Nucleus accumbens (tissue), 56 donors: ENCODE results near the gene UBAP1L.
"Not testable (repeated sequence)": the region's sequence is repeated elsewhere in the genome, so short reads cannot be mapped to it uniquely, and the experiment has no call there.

Experiments used
- DNase-seq, 56 donors: peaks; one replicate each; lab custom pipeline; 2025; lab: John Stamatoyannopoulos, UW

The UBAP1L gene

DNA sequence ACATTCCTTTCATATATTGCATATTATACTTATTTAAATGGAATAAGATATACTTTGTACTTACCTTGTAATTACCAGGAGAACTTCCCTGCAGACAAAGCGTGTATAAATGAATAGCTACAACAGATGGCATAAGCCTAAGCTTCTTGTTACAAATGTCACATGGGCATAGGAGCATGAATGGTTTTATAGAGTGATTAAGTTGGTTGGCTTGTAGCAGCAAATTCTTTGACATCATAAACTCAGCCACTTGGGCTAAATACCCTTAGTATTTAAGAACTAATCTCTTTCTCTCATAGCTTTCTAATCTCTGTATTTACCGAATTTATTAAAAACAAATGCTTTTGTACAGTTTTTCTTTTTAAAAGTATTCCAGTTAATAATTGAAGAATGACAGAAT is at the start of gene UBAP1L:
UBAP1L (minus strand) TSS at position 115 of the 400 bp plus-strand sequence. CDS start 8,985 bp downstream, outside the sequence.
- DNase-seq = no peak

DNA sequence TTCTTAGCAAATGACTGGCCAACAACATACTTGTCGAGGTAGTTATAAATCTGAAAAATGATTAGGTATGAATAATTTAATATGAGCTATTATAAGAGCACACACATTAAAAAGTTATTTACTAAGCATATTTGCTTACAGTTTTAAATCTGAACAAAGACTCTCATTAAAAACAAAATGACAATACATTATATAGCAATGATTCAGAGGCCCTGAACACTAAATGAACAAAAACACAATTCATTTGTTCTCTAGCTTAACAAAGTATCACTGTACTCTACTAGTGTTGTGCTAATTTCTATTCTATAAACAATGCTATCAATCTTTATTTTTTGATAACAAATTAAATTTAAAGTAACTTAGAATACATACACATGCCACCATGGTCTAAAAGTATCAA is 49.1 kb upstream of the UBAP1L start:
- DNase-seq = no peak

DNA sequence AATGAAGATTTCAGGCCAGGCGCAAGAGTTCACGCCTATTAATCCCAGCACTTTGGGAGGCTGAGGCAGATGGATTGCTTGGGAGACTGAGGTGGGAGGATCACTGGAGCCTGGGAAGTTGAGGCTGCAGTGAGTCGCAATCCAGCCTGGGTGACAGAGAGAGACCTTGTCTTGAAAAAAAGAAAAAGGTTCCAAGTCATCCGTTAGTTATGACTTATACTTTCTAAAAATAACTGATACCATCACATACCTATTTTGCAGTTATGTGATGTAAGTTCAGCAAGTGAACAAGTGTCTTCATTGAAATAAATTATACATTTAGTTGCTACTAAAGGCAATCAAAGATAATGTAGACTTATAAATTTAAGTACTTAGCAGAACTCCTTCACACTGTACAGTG is 48.0 kb upstream of the UBAP1L start:
- no peak for DNase-seq

DNA sequence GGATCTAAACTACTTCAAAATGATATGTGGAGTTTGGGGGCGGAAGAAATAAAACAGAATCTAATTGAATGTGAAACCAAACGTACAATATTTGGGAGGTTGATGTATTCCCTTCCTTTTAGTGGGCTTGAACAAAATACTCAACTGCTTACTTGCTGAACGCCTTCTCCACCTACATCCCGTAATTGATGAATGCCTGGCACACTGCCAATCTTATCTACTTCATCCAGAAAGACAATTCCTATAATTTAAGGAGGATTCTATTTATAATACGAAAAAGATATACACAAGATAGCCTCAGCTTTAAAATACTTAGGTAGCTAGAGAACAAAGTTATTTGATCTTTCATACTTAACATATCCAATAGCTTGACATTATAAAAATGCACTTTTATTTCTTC is 41.7 kb upstream of the UBAP1L start:
- no peak for DNase-seq

DNA sequence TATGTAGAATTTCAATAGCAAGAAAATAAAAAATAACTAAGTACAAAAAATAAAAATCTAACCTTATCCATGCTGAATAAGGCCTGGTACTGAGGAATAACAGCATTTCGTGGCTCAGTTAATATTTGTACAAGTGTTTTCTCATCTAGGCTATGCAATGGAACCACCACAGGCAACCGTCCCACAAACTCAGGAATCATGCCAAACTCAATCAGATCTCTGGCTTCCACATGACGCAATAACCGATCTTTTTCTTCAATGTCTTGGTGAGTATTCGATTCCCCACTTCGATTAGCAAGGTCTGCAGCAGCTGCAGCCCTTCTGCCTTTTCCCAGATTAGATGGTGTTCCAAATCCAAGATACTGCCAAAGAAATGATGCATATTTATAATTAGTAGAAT is 39.7 kb upstream of the UBAP1L start:
- DNase-seq = no peak

DNA sequence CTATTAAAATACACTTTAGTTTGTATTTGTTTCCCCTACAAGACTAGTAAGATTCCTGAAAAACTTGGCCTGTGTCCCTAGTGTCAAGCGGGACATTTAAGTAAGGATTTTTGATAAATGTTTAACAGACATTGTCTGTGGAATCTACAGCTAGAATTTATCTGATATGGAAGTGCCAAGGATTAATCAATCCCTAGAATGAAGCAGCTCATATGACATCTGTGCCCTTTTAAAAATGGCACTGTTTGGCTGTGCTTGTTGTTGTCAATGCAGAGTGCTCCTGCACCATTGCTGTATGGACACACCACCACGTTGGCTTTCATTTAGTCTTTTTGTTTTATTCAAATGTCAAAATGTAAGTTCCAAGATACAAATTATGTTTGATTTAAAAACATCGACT is 32.9 kb upstream of the UBAP1L start:
- DNase-seq = no peak

DNA sequence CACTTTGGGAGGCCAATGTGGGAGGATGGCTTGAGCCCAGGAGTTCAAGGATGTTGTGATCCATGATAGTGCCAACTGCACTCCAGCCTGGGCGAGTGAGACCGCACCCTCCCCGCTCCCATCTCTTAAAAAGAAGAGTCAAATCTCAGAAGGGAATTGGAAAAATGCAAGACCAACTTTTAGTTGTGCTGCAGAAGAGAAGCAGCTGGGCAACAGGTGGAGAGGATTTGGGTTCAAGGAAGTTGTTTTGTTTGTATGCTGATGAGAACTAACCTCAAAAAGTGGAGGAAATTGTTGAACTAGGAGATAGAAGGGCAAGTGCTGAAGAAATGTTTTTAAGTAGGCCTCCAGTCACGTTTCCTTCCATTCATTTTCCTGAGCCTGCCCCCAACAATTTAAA is 31.4 kb upstream of the UBAP1L start:
- no peak for DNase-seq

DNA sequence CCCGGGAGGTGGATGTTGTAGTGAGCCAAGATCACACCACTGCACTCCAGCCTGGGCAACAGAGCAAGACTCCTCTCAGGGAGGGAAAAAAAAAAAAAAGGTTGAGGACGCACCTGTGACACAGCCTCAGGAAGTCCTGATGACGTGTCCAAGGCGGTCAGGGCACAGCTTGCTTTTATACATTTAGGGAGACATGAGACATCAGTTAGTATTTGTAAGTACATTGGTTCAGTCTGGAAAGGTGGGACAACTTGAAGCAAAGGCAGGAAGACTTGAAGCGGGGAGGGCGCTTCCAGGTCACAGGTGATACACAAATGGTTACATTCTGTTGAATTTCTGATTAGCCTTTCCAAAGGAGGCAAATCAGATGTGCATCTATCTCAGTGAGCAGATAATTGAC is 23.6 kb upstream of the UBAP1L start:
- not testable (repeated sequence) for DNase-seq

DNA sequence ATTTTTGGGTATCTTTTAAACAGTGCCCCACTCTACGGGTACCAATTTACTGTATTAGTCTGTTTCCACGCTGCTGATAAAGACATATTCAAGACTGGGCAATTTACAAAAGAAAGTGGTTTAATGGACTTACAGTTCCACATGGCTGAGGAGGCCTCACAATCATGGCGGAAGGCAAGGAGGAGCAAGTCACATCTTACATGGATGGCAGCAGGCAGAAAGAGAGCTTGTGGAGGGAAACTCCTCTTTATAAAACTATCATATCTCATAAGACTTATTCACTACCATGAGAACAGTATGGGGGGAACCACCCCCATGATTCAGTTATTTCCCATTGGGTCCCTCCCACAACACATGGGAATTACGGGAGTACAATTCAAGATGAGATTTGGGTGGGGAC is 22.9 kb upstream of the UBAP1L start:
- DNase-seq = not testable (repeated sequence)

DNA sequence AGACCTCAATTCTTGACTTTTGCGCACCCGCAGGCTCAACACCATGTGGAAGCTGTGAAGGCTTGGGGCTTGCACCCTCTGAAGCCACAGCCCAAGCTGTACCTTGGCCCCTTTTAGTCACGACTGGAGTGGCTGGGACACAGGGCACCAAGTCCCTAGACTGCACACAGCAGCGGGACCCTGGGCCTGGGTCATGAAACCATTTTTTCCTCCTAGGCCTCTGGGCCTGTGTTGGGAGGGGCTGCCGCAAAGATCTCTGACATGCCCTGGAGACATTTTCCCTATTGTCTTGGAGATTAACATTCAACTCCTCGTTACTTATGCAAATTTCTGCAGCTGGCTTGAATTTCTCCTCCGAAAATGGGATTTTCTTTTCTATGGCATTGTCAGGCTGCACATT is 22.1 kb upstream of the UBAP1L start:
- not testable (repeated sequence) for DNase-seq

DNA sequence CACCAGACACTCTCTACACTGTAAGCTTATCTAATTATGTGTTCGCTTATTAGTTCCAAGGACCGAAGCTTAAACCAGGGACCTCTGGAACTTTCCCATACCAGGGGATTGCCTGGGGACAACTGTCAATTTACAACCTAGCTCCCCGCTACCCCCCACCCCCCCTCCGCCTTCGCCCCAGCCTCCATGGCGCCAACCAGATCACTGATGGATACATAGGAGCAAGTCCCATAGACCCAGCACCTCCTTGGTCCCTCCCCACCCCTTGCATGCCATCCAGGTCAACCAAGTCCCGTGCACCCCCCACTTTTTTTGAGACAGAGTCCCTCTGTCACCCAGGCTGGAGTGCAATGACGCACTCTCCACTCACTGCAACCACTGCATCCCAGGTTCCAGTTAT is 19.5 kb upstream of the UBAP1L start:
- no peak for DNase-seq

DNA sequence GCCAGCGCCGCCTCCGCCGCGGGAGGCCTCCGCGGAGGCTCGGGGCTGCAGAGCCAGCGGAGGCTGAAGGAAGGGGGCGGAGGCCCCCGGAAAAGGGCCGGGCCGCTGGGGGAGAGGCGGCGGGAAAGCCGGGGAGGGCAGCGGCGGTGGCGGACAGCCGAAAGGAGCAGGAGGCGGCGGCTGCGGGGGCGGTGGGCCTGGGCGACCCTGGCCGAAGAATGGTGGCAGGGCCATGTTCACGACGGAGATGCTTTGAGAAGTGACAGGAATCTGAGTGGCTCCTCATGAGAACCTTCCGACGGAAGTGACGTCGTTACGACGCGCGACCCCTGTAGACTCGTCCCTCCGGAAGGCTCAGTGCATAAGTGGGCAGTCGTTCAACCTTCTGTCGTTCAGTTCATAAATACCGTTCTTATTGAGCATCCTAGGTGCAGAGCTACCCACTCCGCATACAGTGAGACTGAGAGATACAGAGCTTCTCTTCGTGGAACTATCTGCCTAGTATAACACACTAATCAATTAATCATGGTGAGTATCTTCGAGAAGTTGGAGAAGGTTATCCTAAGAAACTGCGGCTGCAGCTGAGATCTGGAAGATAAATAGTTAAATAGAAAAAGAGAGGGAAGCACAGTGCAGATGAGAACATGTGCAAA is 18.7 kb upstream of the UBAP1L start, which contains the start of gene PDCD7:
PDCD7 (minus strand) TSS at position 261 of the 653 bp plus-strand sequence; CDS start at position 234, 27 bp downstream.
- peak in 55 of 56 donors; percentile 48 to 96 (median 84) for DNase-seq

DNA sequence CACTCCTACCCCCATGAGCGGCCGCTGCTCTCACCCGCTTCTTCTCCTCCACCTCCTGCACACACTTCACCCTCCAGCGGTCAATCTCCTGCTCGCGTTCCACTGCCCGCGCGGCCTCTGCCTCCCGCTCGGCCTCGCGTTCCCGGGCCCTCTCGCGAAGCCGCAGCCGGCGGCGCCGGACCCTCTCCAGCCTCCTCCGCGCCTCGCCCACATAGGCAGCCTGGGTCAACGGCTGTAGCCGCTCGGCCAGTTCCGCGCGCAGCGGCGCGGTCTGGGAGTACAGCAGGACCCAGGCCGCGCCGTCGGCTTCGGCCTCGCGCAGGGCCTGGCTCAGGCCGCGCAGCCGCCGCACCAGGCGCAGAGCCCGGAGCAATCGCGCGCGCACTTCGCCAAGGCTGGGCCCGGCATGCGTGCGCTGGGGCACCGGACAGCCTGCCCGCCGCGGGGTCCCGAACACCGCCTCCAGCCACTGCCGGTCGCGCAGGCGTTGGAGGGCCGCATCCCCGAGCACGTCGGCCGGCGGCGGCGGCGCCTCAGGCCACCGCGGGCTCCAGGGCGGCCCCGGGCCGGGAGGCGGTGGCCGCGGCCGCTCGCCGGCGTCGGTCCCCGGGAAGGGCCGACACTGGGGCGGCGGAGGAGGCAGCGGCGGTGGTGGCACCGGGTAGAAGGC is 18.0 kb upstream of the UBAP1L start:
- DNase-seq = peak in 14 of 56 donors; percentile 5 to 36 (median 22)

DNA sequence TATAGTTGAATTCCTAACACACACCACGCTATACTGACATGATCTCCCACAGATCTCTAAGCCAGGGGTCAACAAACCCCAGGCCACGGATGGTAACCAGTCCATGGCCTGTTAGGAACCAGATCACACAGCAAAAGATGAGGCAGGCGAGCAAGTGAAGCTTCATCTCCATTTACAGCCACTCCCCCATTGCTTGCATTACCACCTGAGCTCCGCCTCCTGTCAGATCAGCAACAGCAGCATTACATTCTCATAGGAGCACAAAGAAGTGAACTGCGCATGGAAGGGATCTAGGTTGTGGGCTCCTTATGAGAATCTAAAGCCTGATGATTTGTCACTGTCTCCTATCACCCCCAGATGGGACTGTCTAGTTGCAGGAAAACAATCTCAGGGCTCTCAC is 15.9 kb upstream of the UBAP1L start:
- no peak for DNase-seq

DNA sequence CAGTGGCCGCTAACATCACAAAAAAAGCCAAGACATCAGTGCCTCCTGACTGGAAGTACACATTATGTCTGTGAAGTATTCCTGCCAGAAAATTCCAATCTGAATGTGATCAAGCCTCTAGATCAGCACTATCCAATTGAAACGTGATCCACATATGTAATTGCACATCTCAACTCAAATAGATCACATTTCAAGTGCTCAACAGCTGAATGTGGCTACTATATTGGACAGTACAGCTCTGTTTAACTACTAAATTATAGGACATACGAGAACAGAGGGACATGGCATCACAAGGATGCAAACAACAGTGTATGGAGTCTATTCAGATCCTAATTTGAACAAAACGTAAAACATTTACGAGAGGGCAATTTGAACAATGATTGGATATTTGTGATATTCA is 542 bp upstream of the UBAP1L start:
- DNase-seq = no peak

DNA sequence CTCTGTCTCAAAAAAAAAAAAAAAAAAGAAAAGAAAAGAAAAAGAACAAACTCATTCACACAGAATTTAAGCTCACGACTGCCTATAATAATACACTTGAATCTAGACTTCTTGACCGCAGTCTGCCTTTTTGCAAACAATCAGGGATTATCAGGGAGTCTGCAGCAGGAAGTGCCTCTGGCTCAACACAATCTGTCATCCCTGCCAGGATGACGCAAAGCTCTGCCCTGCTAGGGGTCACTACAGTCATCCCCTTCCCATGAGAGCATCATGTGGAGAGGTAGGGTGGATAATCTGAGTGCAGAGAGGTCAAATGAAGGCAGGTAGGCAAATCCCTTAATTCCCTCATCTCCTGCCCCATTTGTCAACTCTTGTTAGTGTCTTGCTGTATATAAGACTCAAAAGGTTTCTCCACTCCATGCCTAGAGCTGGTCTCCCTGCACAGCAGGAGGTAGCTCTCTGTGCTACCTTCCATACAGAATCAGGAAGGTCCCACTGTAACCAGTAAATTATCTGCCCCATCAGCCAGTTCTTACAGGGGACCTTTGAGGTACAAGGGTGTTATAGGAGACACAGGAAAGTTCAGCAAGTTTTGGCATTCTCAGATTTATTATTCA is 4.2 kb downstream of the UBAP1L start:
- no peak for DNase-seq

DNA sequence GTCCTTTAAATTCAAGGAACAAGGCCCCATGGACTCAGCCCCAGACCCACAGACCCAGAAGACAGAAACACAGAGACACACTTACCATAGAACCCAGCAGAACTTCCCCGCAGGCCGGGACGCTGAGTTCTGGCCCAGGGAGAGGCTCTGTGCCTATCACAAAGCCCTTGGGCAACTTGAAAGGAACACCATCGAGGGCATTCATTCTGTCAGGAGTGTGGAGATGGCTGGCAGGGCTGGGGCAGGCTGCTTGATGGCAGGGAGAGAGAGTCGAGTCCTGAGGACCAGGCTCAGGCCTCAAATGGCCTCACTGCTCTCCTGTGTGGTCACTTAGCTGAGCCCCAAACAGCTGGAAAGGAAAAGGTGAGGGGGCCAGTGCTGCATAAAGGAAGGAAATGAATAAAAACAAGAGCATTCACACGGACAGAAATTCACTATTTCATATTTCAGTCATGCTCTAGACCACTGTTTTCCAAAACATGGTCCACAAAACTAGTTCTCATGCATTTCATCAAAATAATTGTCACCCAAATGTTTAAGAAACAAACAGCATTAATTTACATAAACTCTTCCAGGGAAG is 8.9 kb downstream of the UBAP1L start:
- no peak for DNase-seq

DNA sequence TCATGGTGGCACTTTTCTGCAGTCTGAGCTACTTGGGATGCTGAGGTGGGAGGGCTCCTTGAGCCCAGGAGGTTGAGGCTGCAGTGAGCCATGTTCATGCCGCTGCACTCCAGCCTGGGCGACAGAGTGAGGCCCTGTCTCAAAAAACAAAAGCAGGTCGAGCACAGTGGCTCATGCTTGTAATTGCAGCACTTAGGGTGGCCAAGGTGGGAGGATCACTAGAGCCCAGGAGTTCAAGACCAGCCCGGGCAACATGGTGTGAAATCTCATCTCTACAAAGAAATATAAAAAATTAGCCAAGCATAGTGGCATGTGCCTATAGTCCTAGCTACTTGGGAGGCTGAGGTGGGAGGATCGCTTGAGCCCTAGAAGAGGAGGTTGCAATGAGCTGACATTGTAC is 10.0 kb downstream of the UBAP1L start:
- DNase-seq = no peak

DNA sequence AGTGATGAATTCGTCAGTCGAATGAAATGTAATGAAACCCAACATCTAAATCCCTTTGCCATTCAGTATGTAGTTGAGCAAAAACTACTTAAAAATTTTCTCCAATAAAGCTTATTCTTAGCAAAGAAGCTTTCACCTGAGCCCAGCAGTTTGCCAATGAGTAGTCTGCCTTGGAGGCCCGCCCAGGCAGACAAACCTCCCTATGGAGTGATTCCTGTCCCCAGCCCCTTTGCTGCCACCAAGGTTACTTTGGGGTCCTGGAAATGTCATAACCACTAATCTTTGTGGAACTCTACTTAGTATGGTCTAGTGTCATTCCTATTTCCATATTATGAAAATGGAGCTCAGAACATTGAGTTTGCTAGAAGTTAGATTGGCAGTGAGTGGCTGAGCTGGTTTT is 12.1 kb downstream of the UBAP1L start:
- DNase-seq = no peak

DNA sequence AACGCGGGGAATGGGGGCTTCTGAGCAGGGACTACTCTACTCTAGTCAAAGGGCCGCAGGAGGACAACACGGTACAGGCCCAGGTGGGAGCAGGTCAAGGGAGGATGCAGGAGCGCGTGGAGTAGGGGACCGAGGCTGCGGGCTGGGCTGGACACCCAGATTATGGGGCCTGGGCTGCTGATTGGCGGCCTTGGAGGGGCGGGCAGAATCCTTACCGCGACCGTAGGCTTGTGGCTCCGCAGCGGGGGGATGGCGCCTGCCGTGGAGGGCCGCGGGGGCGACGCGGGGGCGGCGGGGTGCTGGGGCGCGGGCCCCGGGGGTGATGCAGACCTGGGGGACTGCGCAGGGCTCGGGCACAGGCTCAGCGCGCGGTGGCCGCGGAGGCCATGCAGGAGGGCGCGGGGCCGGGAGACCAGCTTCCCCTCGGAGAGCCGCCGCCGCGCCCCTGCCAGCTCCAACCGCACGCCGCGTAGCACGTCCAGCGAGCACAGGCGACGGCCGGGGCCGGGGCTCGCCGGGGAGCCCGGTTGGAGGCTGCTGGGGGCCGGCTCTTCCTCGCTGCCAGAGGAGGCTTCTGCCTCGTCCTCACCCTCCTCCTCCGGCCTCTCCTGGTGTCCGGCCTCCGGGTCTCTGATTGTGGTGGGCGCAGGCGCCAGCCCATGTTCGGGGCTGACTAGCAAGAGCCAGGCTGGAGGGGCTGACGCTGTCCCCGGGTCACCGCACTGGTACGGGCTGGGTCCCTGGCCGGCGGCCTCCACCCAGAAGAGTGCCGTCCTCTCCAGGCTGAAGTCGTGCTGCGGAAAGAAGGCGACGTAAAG is 12.9 kb downstream of the UBAP1L start:
- no peak for DNase-seq
